OCI-LY7 (cell line): ENCODE measurements around the gene RRBP1. TPM values are rescaled to one million over a fixed set of nuclear protein-coding genes. Genes with fewer than 3 reads are reported as not detected.

Experiments used
- BruUV-seq: library from RNA; stranded (reverse); fragments of 400-500 nt; replicated peaks from 2 replicates; lab custom pipeline; 2021; lab: Mats Ljungman, UMichigan
- CTCF ChIA-PET: fragments of 300-600 bp; sonication (Branson Sonifier 250); formaldehyde crosslinking; loops from one replicate; lab custom pipeline; 2022; ENCODE audit warnings: antibody characterized with exemption; ENCODE audit not compliant: unreplicated experiment; lab: Charles Lee
- POLR2A ChIA-PET: fragments of 300-600 bp; sonication (Branson Sonifier 250); formaldehyde crosslinking; loops from one replicate; lab custom pipeline; 2022; ENCODE audit warnings: antibody characterized with exemption; lab: Charles Lee
- DNase-seq: peaks from one replicate; pipeline ENCODE4 v3.0.0-alpha.2; 2015; ENCODE audit warnings: low spot score
- H2AFZ ChIP-seq: fragments of 200-600 bp; sonication (generic), shearing (Covaris generic); 2 replicates; pipeline ENCODE4 v1.6.1; 2014; ENCODE audit warnings: mild to moderate bottlenecking, antibody characterized with exemption, low read length, moderate library complexity
- H3K27ac ChIP-seq: fragments of 200-600 bp; sonication (generic); 2 replicates; pipeline ENCODE4 v1.5.1; 2014; ENCODE audit warnings: mixed run types, low read depth, mild to moderate bottlenecking, moderate library complexity, low read length, inconsistent platforms; ENCODE audit not compliant: poor library complexity, severe bottlenecking
- H3K36me3 ChIP-seq: fragments of 200-600 bp; sonication (generic); 2 replicates; pipeline ENCODE4 v1.6.1; 2014; ENCODE audit warnings: mild to moderate bottlenecking, antibody characterized with exemption, low read length, moderate library complexity, mixed read lengths; ENCODE audit not compliant: insufficient read depth
- H3K4me1 ChIP-seq: fragments of 200-600 bp; sonication (generic); 2 replicates; pipeline ENCODE4 v1.5.1; 2014; ENCODE audit warnings: mild to moderate bottlenecking, low read length; ENCODE audit not compliant: insufficient read depth, poor library complexity, severe bottlenecking
- H3K4me2 ChIP-seq: fragments of 200-600 bp; sonication (generic); 2 replicates; pipeline ENCODE4 v1.6.1; 2014; ENCODE audit warnings: mild to moderate bottlenecking, low read length
- H3K4me3 ChIP-seq: fragments of 200-600 bp; sonication (generic); 2 replicates; pipeline ENCODE4 v1.5.1; 2014; ENCODE audit warnings: mild to moderate bottlenecking, low read depth, low read length; ENCODE audit not compliant: poor library complexity, severe bottlenecking
- H3K79me2 ChIP-seq: fragments of 200-600 bp; sonication (generic); 2 replicates; pipeline ENCODE4 v1.6.1; 2016; ENCODE audit warnings: low read depth, mild to moderate bottlenecking, low read length, moderate library complexity, mixed read lengths; ENCODE audit not compliant: insufficient read depth
- H3K9me2 ChIP-seq: fragments of 200-600 bp; sonication (generic); 2 replicates; pipeline ENCODE4 v1.6.1; 2016; ENCODE audit warnings: mild to moderate bottlenecking, low read length, mixed read lengths; ENCODE audit not compliant: insufficient read depth
- H3K9me3 ChIP-seq: fragments of 200-600 bp; sonication (generic); 2 replicates; pipeline ENCODE4 v1.6.1; 2014; ENCODE audit warnings: mild to moderate bottlenecking, mixed run types, low read length, mixed read lengths
- H4K20me1 ChIP-seq: fragments of 200-600 bp; sonication (generic); 2 replicates; pipeline ENCODE4 v1.6.1; 2014; ENCODE audit warnings: mild to moderate bottlenecking, antibody characterized with exemption, low read length, moderate library complexity, mixed read lengths; ENCODE audit not compliant: insufficient read depth
- CTCF ChIP-seq: fragments of 200-600 bp; sonication (generic); conservative IDR thresholded peaks from 2 replicates; pipeline ENCODE4 v1.5.1; 2014; ENCODE audit warnings: mild to moderate bottlenecking, antibody characterized with exemption, low read length, moderate library complexity, mixed read lengths
- EZH2phosphoT487 ChIP-seq: fragments of 200-600 bp; sonication (generic); IDR thresholded peaks from 2 replicates; pipeline ENCODE4 v1.6.1; 2018; ENCODE audit warnings: low read depth, borderline replicate concordance, mild to moderate bottlenecking, mixed run types, antibody characterized with exemption, low read length, moderate library complexity, mixed read lengths
- intact Hi-C: fragments of 100-400 bp; cut with micrococcal nuclease; formaldehyde crosslinking; loops from one replicate; pipeline ENCODE4 v1.10.0; 2022; ENCODE audit not compliant: unreplicated experiment
- total RNA-seq, 2 experiments: library from RNA; depleted of rRNA in 1 of 2; stranded (reverse); fragments of >200 nt in 1 of 2; shearing (Covaris generic) in 1 of 2; gene quantifications; 2 replicates each; pipeline ENCODE4 v1.2.3, GENCODE V29; 2014 to 2022

The RRBP1 gene
- total RNA-seq, 2 experiments from 2014 or later, result 13.6 to 46.3 TPM

- intact Hi-C loops, result no loop called here
- DNase-seq, result no peak
- H2AFZ ChIP-seq, result no peak overlapping the region
- H3K4me2 ChIP-seq, result no peak overlapping the region
- TF ChIP-seq CTCF, result no peak
- TF ChIP-seq EZH2phosphoT487, result no peak
- CTCF ChIA-PET, result no interaction called here
- no TSS peak for BruUV-seq
- no peak overlapping the region for H3K27ac ChIP-seq
- no peaks in the 10 kb centered on the region for H3K9me3 ChIP-seq
- POLR2A ChIA-PET, result no interaction called here
- H3K4me3 ChIP-seq, result no peak overlapping the region
- no peaks in the 10 kb centered on the region for H3K36me3 ChIP-seq
- no peaks in the 10 kb centered on the region for H3K9me2 ChIP-seq
- H3K4me1 ChIP-seq, result no peaks in the 10 kb centered on the region
- H4K20me1 ChIP-seq, result no peaks in the 10 kb centered on the region
- no peaks in the 10 kb centered on the region for H3K79me2 ChIP-seq
Observed at GRCh38 chr20:17633221-17633849, 48.7 kb downstream of the RRBP1 start.

GRCh38 chr20:17631576-17632319 is 50.3 kb downstream of the RRBP1 start:
- Histone ChIP-seq H3K9me3 (no peaks in the 10 kb centered on the region), H3K4me1 (no peaks in the 10 kb centered on the region), H3K4me3 (no peak overlapping the region), H3K27ac (no peak overlapping the region), H2AFZ (no peak overlapping the region), H3K36me3 (no peaks in the 10 kb centered on the region), H3K4me2 (no peak overlapping the region), H4K20me1 (no peaks in the 10 kb centered on the region), H3K79me2 (no peaks in the 10 kb centered on the region), H3K9me2 (no peaks in the 10 kb centered on the region)
- intact Hi-C loops, result no loop called here
- ChIA-PET POLR2A (no interaction called here), CTCF (no interaction called here)
- TF ChIP-seq EZH2phosphoT487 (no peak), CTCF (no peak)
- no peak for DNase-seq
- BruUV-seq, result no TSS peak

- Histone ChIP-seq H3K4me2 (no peak overlapping the region), H3K4me3 (no peak overlapping the region), H3K36me3 (no peaks in the 10 kb centered on the region), H3K4me1 (no peaks in the 10 kb centered on the region), H2AFZ (no peak overlapping the region), H3K9me3 (no peaks in the 10 kb centered on the region), H4K20me1 (no peaks in the 10 kb centered on the region), H3K9me2 (no peaks in the 10 kb centered on the region), H3K79me2 (no peaks in the 10 kb centered on the region), H3K27ac (no peak overlapping the region)
- intact Hi-C loops, result no loop called here
- no TSS peak for BruUV-seq
- CTCF ChIA-PET, result no interaction called here
- no peak for DNase-seq
- POLR2A ChIA-PET, result interaction anchor here (0.6 kb wide), 1 partner anchor 104 kb away, joined by 3 read pairs; no protein-coding TSS in a partner anchor
- no peak for TF ChIP-seq EZH2phosphoT487
Observed at GRCh38 chr20:17630806-17631195, 51.2 kb downstream of the RRBP1 start.
